Stimulated activated CD4-positive, alpha-beta T cell treated with anti-CD3 and anti-CD28 coated beads, Interleukin-4, amount 100 ng/mL, for 4 hours (primary cell): ENCODE results near the gene CACNG4.
"Not testable (repeated sequence)": the region's sequence is repeated elsewhere in the genome, so short reads cannot be mapped to it uniquely, and the experiment has no call there.

Source experiments
- DNase-seq, 2 experiments: peaks; one replicate each; pipeline ENCODE4 v3.0.0-alpha.2; 2020

Gene CACNG4

GRCh38 chr17:67018471-67019434, 54.2 kb downstream of the CACNG4 start:
- no peak for DNase-seq

GRCh38 chr17:67019809-67020208, 55.3 kb downstream of the CACNG4 start:
- no peak for DNase-seq

- DNase-seq: no peak
Observed at GRCh38 chr17:67020293-67020766, 55.8 kb downstream of the CACNG4 start.

- no peak for DNase-seq
Observed at GRCh38 chr17:67021196-67021595, 56.7 kb downstream of the CACNG4 start.

- DNase-seq: no peak
Observed at GRCh38 chr17:67021743-67022450, 57.4 kb downstream of the CACNG4 start.

GRCh38 chr17:67022451-67022810, 57.9 kb downstream of the CACNG4 start:
- DNase-seq: no peak

GRCh38 chr17:67024736-67025135, 60.2 kb downstream of the CACNG4 start:
- no peak for DNase-seq

GRCh38 chr17:67025216-67025792, 60.8 kb downstream of the CACNG4 start:
- DNase-seq: no peak

GRCh38 chr17:67026341-67026740, 61.8 kb downstream of the CACNG4 start:
- no peak for DNase-seq

GRCh38 chr17:67027031-67027628, 62.6 kb downstream of the CACNG4 start:
- DNase-seq: no peak

GRCh38 chr17:67030641-67031040, 66.1 kb downstream of the CACNG4 start:
- DNase-seq: no peak

GRCh38 chr17:67032382-67032781, 67.9 kb downstream of the CACNG4 start:
- DNase-seq: no peak

GRCh38 chr17:67032985-67033384, 68.5 kb downstream of the CACNG4 start:
- DNase-seq: no peak

GRCh38 chr17:67033613-67034012, 69.1 kb downstream of the CACNG4 start:
- no peak for DNase-seq

GRCh38 chr17:67035131-67036083, 70.9 kb downstream of the CACNG4 start:
- no peak for DNase-seq

GRCh38 chr17:67038861-67039365, 74.4 kb downstream of the CACNG4 start:
- DNase-seq: no peak

- no peak for DNase-seq
Observed at GRCh38 chr17:67040652-67041051, 76.1 kb downstream of the CACNG4 start.

- not testable (repeated sequence) for DNase-seq
Observed at GRCh38 chr17:67041119-67041518, 76.6 kb downstream of the CACNG4 start.

- DNase-seq: no peak
Observed at GRCh38 chr17:67041531-67041930, 77.0 kb downstream of the CACNG4 start.

GRCh38 chr17:67041941-67042899, 77.7 kb downstream of the CACNG4 start:
- DNase-seq: no peak
